Loucy (cell line): ENCODE results near the gene CCL26.
"Not testable (repeated sequence)": the region's sequence is repeated elsewhere in the genome, so short reads cannot be mapped to it uniquely, and the experiment has no call there.

Experiments
- H2AFZ ChIP-seq: fragments of 200-600 bp; sonication (generic); 2 replicates; pipeline ENCODE4 v1.6.0; 2016; ENCODE audit warnings: antibody characterized with exemption, mild to moderate bottlenecking, low read length, moderate library complexity
- H3F3A ChIP-seq: fragments of 200-600 bp; 2 replicates; pipeline ENCODE4 v1.6.0; 2016; ENCODE audit warnings: antibody characterized with exemption, low read depth, mild to moderate bottlenecking
- H3K27me3 ChIP-seq: fragments of 200-600 bp; sonication (generic); 2 replicates; pipeline ENCODE4 v1.6.1; 2014; ENCODE audit warnings: low read length, mild to moderate bottlenecking; ENCODE audit not compliant: insufficient read depth, poor library complexity, severe bottlenecking
- H3K36me3 ChIP-seq: fragments of 200-600 bp; sonication (generic); 2 replicates; pipeline ENCODE4 v1.6.1; 2016; ENCODE audit warnings: low read length; ENCODE audit not compliant: insufficient read depth
- H3K4me1 ChIP-seq: fragments of 200-600 bp; sonication (generic); 2 replicates; pipeline ENCODE4 v1.5.1; 2014; ENCODE audit warnings: low read length, mild to moderate bottlenecking; ENCODE audit not compliant: insufficient read depth, poor library complexity, severe bottlenecking
- H3K4me2 ChIP-seq: fragments of 200-600 bp; sonication (generic); 2 replicates; pipeline ENCODE4 v1.6.0; 2014; ENCODE audit warnings: antibody characterized with exemption, low read length, low read depth, mild to moderate bottlenecking; ENCODE audit not compliant: poor library complexity, severe bottlenecking
- H3K4me3 ChIP-seq: fragments of 200-600 bp; sonication (generic); 2 replicates; pipeline ENCODE4 v1.5.1; 2014; ENCODE audit warnings: low read length, mild to moderate bottlenecking, mixed read lengths; ENCODE audit not compliant: poor library complexity, severe bottlenecking
- H3K79me2 ChIP-seq: fragments of 200-600 bp; sonication (generic); 2 replicates; pipeline ENCODE4 v1.6.1; 2014; ENCODE audit warnings: low read length; ENCODE audit not compliant: insufficient read depth
- H3K9ac ChIP-seq: fragments of 200-600 bp; sonication (generic); 2 replicates; pipeline ENCODE4 v1.6.0; 2014; ENCODE audit warnings: mild to moderate bottlenecking, low read depth, low read length, moderate library complexity; ENCODE audit not compliant: poor library complexity, severe bottlenecking
- H3K9me2 ChIP-seq: fragments of 200-600 bp; sonication (generic); replicated peaks from 2 replicates; pipeline ENCODE4 v1.6.1; 2016; ENCODE audit warnings: low read depth, low read length, mixed read lengths
- H3K9me3 ChIP-seq: fragments of 200-600 bp; sonication (generic); 2 replicates; pipeline ENCODE4 v1.6.1; 2014; ENCODE audit warnings: mild to moderate bottlenecking, antibody characterized with exemption, low read length, low read depth; ENCODE audit not compliant: insufficient read depth
- H4K20me1 ChIP-seq: fragments of 200-600 bp; sonication (generic); 2 replicates; pipeline ENCODE4 v1.6.0; 2014; ENCODE audit warnings: antibody characterized with exemption, low read length, mild to moderate bottlenecking; ENCODE audit not compliant: insufficient read depth, poor library complexity, severe bottlenecking
- EZH2phosphoT487 ChIP-seq: fragments of 200-600 bp; IDR thresholded peaks from 2 replicates; pipeline ENCODE4 v1.6.1; 2018; ENCODE audit warnings: antibody characterized with exemption, mild to moderate bottlenecking, moderate library complexity, borderline replicate concordance
- TF ChIP-seq, protein P1 (sequence below): fragments of 200-600 bp; sonication (generic); conservative IDR thresholded peaks from 2 replicates; pipeline ENCODE4 v1.5.1; 2014; ENCODE audit warnings: mild to moderate bottlenecking, antibody characterized with exemption, low read length

The CCL26 gene

DNA sequence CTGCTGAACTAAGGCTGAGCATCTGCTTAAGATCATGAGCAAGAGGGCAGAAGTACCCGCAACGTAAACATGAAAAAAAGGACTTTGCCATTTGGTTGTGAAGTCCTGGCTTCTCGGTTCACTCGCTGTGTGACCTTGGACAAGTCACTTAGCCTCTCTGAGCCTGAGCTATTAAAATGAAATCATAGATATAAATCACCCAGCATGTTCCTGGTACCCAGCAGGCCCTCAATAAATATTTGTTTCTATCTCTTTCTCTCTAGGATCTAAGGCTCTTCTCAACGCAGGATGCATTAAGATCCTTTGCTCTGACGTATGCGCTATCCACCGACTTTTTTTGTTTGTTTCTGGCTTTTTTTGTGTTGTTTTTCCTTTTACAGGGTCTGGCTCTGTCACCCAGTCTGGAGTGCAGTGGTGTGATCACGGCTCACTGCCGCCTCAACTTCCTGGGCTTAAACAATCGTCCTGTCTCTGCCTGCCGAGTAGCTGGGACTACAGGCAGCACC is 39.9 kb downstream of the CCL26 start:
- TF ChIP-seq, protein P1, sequence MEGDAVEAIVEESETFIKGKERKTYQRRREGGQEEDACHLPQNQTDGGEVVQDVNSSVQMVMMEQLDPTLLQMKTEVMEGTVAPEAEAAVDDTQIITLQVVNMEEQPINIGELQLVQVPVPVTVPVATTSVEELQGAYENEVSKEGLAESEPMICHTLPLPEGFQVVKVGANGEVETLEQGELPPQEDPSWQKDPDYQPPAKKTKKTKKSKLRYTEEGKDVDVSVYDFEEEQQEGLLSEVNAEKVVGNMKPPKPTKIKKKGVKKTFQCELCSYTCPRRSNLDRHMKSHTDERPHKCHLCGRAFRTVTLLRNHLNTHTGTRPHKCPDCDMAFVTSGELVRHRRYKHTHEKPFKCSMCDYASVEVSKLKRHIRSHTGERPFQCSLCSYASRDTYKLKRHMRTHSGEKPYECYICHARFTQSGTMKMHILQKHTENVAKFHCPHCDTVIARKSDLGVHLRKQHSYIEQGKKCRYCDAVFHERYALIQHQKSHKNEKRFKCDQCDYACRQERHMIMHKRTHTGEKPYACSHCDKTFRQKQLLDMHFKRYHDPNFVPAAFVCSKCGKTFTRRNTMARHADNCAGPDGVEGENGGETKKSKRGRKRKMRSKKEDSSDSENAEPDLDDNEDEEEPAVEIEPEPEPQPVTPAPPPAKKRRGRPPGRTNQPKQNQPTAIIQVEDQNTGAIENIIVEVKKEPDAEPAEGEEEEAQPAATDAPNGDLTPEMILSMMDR, result no peak
- no peak for TF ChIP-seq EZH2phosphoT487
- no peaks in the 10 kb centered on the region for H3K36me3 ChIP-seq
- peaks cover 3% of the 10 kb centered on the region for H4K20me1 ChIP-seq
- peaks cover 8% of the 10 kb centered on the region; the same call in 1 of the 2 replicates for H3F3A ChIP-seq
- no peak overlapping the region for H3K9ac ChIP-seq
- no peaks in the 10 kb centered on the region for H3K9me2 ChIP-seq
- H3K4me2 ChIP-seq, result no peak overlapping the region
- H3K4me3 ChIP-seq, result no peak overlapping the region
- peaks cover 14% of the 10 kb centered on the region for H3K4me1 ChIP-seq
- no peaks in the 10 kb centered on the region for H3K9me3 ChIP-seq
- H2AFZ ChIP-seq, result no peak overlapping the region
- H3K79me2 ChIP-seq, result no peaks in the 10 kb centered on the region
- H3K27me3 ChIP-seq, result peaks cover 7% of the 10 kb centered on the region

DNA sequence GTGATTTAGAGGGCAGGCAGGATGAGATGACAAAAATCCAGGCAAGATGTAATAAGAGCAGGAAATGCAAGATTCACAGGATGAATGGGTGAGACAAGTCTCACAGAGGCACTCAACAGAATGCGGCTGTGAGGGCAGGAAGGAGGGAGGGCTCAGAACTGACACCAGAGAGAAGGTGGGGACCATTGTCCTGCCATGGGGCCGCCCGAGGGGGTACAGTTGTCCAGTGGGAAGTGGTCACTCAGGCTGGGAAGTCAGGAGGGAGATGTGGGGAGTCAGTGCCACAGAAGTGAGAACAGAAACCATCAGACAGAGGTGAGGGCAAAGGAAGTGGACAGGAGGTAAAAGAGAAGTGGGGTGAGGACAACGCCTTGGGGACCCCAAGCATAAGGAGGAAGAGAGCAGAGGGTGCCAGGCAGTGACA is 42.1 kb downstream of the CCL26 start:
- H4K20me1 ChIP-seq, result peaks cover 3% of the 10 kb centered on the region
- H3K36me3 ChIP-seq, result no peaks in the 10 kb centered on the region
- H3K9me3 ChIP-seq, result no peaks in the 10 kb centered on the region
- TF ChIP-seq, protein P1, result no peak
- no peak for TF ChIP-seq EZH2phosphoT487
- H3K9ac ChIP-seq, result no peak overlapping the region
- H3F3A ChIP-seq, result peaks cover 8% of the 10 kb centered on the region; the same call in 1 of the 2 replicates
- H3K27me3 ChIP-seq, result peaks cover 7% of the 10 kb centered on the region
- H3K4me3 ChIP-seq, result no peak overlapping the region
- peaks cover 16% of the 10 kb centered on the region for H3K4me1 ChIP-seq
- H3K4me2 ChIP-seq, result no peak overlapping the region
- no peaks in the 10 kb centered on the region for H3K9me2 ChIP-seq
- no peaks in the 10 kb centered on the region for H3K79me2 ChIP-seq
- H2AFZ ChIP-seq, result no peak overlapping the region

DNA sequence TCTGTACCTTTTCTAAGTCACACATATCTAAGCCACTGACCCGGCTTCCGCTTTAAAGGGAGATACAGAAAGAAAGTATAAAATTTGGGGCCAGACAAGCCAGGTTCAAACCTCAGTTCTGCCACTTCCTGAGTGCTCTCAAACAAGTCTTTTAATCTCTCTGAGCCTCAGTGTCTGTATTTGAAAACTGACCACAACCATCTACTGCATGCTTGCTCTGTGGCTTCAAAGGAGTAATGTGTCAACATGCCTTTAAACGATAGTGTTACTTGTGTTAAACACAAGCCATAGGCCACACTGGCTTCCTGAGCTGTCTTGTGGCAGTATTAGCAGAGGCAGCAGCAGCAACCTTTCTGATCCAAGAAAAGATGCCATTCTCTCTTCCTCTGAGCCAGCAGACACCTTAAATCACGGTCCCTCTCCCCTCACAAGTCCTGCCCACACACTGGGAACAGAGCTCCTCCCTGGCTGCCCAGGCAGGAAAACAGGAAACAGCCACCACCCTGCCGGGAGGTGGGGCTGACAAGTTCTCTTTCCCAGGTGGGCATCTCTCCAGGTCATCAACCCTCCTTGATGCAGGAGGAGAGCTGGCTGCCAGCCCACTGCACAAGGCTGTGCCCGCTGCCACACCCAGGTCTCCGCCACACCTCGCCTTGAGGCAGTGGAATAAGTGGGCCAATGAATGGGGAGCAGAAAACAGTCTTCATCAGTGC is 44.0 kb downstream of the CCL26 start:
- peak; percentile 88 for TF ChIP-seq EZH2phosphoT487
- TF ChIP-seq, protein P1, result no peak
- Histone ChIP-seq H2AFZ (no peak overlapping the region), H3K4me2 (peak overlapping the region; percentile 61), H3K79me2 (no peaks in the 10 kb centered on the region), H4K20me1 (peaks cover 3% of the 10 kb centered on the region), H3K4me1 (peaks cover 16% of the 10 kb centered on the region), H3K9me3 (no peaks in the 10 kb centered on the region), H3K9ac (no peak overlapping the region), H3K27me3 (peaks cover 7% of the 10 kb centered on the region), H3F3A (peaks cover 8% of the 10 kb centered on the region; the same call in 1 of the 2 replicates), H3K9me2 (no peaks in the 10 kb centered on the region), H3K4me3 (peak overlapping the region; percentile 8), H3K36me3 (no peaks in the 10 kb centered on the region)

DNA sequence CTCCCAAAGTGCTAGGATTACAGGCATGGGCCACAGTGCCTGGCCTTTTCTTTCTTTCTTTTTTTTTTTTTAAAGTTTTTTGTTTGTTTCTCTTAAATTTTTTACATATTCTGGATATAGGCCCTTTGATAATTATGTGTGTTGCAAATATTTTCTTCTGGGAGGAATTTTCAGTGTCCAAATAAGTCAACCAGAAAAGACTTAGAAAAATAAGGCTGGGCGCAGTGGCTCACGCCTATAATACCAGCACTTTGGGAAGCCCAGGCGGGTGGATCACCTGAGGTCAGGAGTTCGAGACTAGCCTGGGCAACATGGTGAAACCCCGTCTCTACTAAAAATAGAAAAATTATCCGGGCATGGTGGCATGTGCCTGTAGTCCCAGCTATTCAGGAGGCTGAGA is 44.7 kb downstream of the CCL26 start:
- H3K36me3 ChIP-seq, H2AFZ ChIP-seq, H3K4me3 ChIP-seq, H3K9me3 ChIP-seq, H3K79me2 ChIP-seq, H3K9me2 ChIP-seq, H4K20me1 ChIP-seq, H3F3A ChIP-seq, H3K9ac ChIP-seq, H3K4me2 ChIP-seq, H3K27me3 ChIP-seq: not testable (repeated sequence)
- H3K4me1 ChIP-seq, result peaks cover 16% of the 10 kb centered on the region
